IMR-90 (cell line): ENCODE results near the gene INTS14. TPM values are rescaled to one million over a fixed set of nuclear protein-coding genes. Genes with fewer than 3 reads are reported as not detected.

ENCODE experiments used
- ATAC-seq: fragments of 200-7000 bp; cut with Tn5 transposase; 2 replicates; pipeline ENCODE4 v1.9.1; 2020; ENCODE audit warnings: low read depth, mild to moderate bottlenecking, moderate library complexity
- BruUV-seq: library from RNA; stranded (reverse); fragments of 400-500 nt; replicated peaks from 2 replicates; lab custom pipeline; 2021; lab: Mats Ljungman, UMichigan
- CTCF ChIA-PET: fragments of 300-600 bp; formaldehyde crosslinking; extraction: SDS; loops from one replicate; lab custom pipeline; 2021; ENCODE audit warnings: antibody characterized with exemption; lab: Yijun Ruan, JAX
- POLR2A ChIA-PET: fragments of 300-600 bp; sonication (Branson Sonifier 250); formaldehyde crosslinking; loops from one replicate; lab custom pipeline; 2022; ENCODE audit warnings: antibody characterized with exemption; ENCODE audit not compliant: unreplicated experiment; lab: Charles Lee
- DNase-seq: peaks from one replicate; pipeline ENCODE4 v3.0.0; 2013
- H2AFZ ChIP-seq: replicated peaks from 2 replicates; pipeline ENCODE3; 2013; ENCODE audit warnings: low read length, mild to moderate bottlenecking; ENCODE audit not compliant: poor library complexity
- H2AK5ac ChIP-seq: 2 replicates; pipeline ENCODE4 v1.6.1; 2013; ENCODE audit warnings: low read depth, low read length, inconsistent platforms
- H2AK9ac ChIP-seq: replicated peaks from 2 replicates; pipeline ENCODE3; 2013; ENCODE audit warnings: mild to moderate bottlenecking, low read depth, low read length, moderate library complexity; ENCODE audit not compliant: poor library complexity
- H2BK120ac ChIP-seq: 2 replicates; pipeline ENCODE4 v1.6.1; 2013; ENCODE audit warnings: low read depth, low read length, inconsistent platforms
- H2BK15ac ChIP-seq: 3 replicates; pipeline ENCODE4 v1.6.1; 2013; ENCODE audit warnings: low read depth, low read length, inconsistent platforms
- H2BK20ac ChIP-seq: 2 replicates; pipeline ENCODE4 v1.6.1; 2013; ENCODE audit warnings: low read depth, mild to moderate bottlenecking, inconsistent platforms, low read length, moderate library complexity
- H2BK5ac ChIP-seq: 2 replicates; pipeline ENCODE4 v1.6.1; 2013; ENCODE audit warnings: mild to moderate bottlenecking, low read depth, low read length, inconsistent platforms; ENCODE audit not compliant: poor library complexity, severe bottlenecking
- H3K14ac ChIP-seq: replicated peaks from 2 replicates; pipeline ENCODE4 v1.6.1; 2013; ENCODE audit warnings: low read depth, low read length, inconsistent platforms
- H3K18ac ChIP-seq: 2 replicates; pipeline ENCODE4 v1.6.1; 2013; ENCODE audit warnings: low read depth, low read length, control low read depth
- H3K23ac ChIP-seq: 2 replicates; pipeline ENCODE4 v1.6.1; 2013; ENCODE audit warnings: low read depth, low read length, inconsistent platforms
- H3K27ac ChIP-seq: 2 replicates; pipeline ENCODE4 v1.5.1; 2013; ENCODE audit warnings: mild to moderate bottlenecking, control low read depth, low read length; ENCODE audit not compliant: insufficient read depth
- H3K27me3 ChIP-seq: 2 replicates; pipeline ENCODE4 v1.6.1; 2013; ENCODE audit warnings: low read length; ENCODE audit not compliant: control insufficient read depth, insufficient read depth
- H3K36me3 ChIP-seq: 2 replicates; pipeline ENCODE4 v1.6.1; 2013; ENCODE audit warnings: low read length, mixed read lengths; ENCODE audit not compliant: control insufficient read depth, insufficient read depth
- H3K4ac ChIP-seq: 2 replicates; pipeline ENCODE4 v1.6.1; 2013; ENCODE audit warnings: low read depth, low read length, inconsistent platforms
- H3K4me1 ChIP-seq: 2 replicates; pipeline ENCODE4 v1.6.1; 2013; ENCODE audit warnings: low read length, mixed read lengths; ENCODE audit not compliant: control insufficient read depth, insufficient read depth
- H3K4me2 ChIP-seq: 2 replicates; pipeline ENCODE4 v1.6.1; 2013; ENCODE audit warnings: low read depth, mild to moderate bottlenecking, control low read depth, low read length, moderate library complexity
- H3K4me3 ChIP-seq: 2 replicates; pipeline ENCODE4 v1.5.1; 2013; ENCODE audit warnings: low read depth, mild to moderate bottlenecking, control low read depth, low read length, moderate library complexity; ENCODE audit not compliant: insufficient read depth
- H3K56ac ChIP-seq: 2 replicates; pipeline ENCODE4 v1.6.1; 2013; ENCODE audit warnings: low read length, inconsistent platforms; ENCODE audit not compliant: insufficient read depth; ENCODE audit errors: extremely low read depth
- H3K79me1 ChIP-seq, 2 experiments: 2 replicates each; pipeline ENCODE4 v1.6.1; 2013; ENCODE audit warnings: low read length in 2 of 2, inconsistent platforms in 1 of 2, low read depth in 1 of 2
- H3K9ac ChIP-seq: 2 replicates; pipeline ENCODE4 v1.6.1; 2013; ENCODE audit warnings: low read depth, low read length, control low read depth
- H3K9me1 ChIP-seq: 2 replicates; pipeline ENCODE4 v1.6.1; 2013; ENCODE audit warnings: low read length, inconsistent platforms; ENCODE audit not compliant: insufficient read depth
- H3K9me3 ChIP-seq: 2 replicates; pipeline ENCODE4 v1.6.1; 2013; ENCODE audit warnings: low read length; ENCODE audit not compliant: control insufficient read depth, insufficient read depth
- H4K20me1 ChIP-seq: 2 replicates; pipeline ENCODE4 v1.6.1; 2013; ENCODE audit warnings: low read length, inconsistent platforms; ENCODE audit not compliant: insufficient read depth
- H4K5ac ChIP-seq: 2 replicates; pipeline ENCODE4 v1.6.1; 2013; ENCODE audit warnings: mild to moderate bottlenecking, low read depth, low read length, control low read depth
- H4K8ac ChIP-seq, 2 experiments: 2 replicates each; pipeline ENCODE4 v1.6.1; 2013; ENCODE audit warnings: low read depth in 2 of 2, low read length in 2 of 2, control low read depth in 1 of 2, inconsistent platforms in 1 of 2
- H4K91ac ChIP-seq: 2 replicates; pipeline ENCODE4 v1.6.1; 2013; ENCODE audit warnings: low read depth, low read length, inconsistent platforms; ENCODE audit not compliant: insufficient read depth
- BHLHE40 ChIP-seq: fragments of 150-350 bp; IDR thresholded peaks from 2 replicates; pipeline ENCODE4 v1.6.1; 2016; ENCODE audit warnings: mild to moderate bottlenecking, low read depth, low read length
- CEBPB ChIP-seq: IDR thresholded peaks from 2 replicates; pipeline ENCODE4 v1.6.1; 2012; ENCODE audit warnings: low read depth, low read length, improper control_type of control experiment
- CHD1 ChIP-seq: IDR thresholded peaks from 2 replicates; pipeline ENCODE4 v1.6.1; 2012; ENCODE audit warnings: low read depth, low read length, improper control_type of control experiment
- FOS ChIP-seq: fragments of 150-350 bp; IDR thresholded peaks from 2 replicates; pipeline ENCODE4 v1.6.1; 2016; ENCODE audit warnings: low read depth, low read length
- MAFK ChIP-seq: IDR thresholded peaks from 2 replicates; pipeline ENCODE4 v1.6.1; 2012; ENCODE audit warnings: low read depth, low read length, improper control_type of control experiment
- MAZ ChIP-seq: IDR thresholded peaks from 2 replicates; pipeline ENCODE4 v1.6.1; 2012; ENCODE audit warnings: low read depth, mild to moderate bottlenecking, low read length, improper control_type of control experiment, moderate library complexity, borderline replicate concordance
- MXI1 ChIP-seq: IDR thresholded peaks from 2 replicates; pipeline ENCODE4 v1.6.1; 2012; ENCODE audit warnings: low read depth, mild to moderate bottlenecking, low read length, moderate library complexity, borderline replicate concordance
- NFE2L2 ChIP-seq: fragments of 150-350 bp; IDR thresholded peaks from 2 replicates; pipeline ENCODE4 v1.6.1; 2016; ENCODE audit warnings: low read depth, mild to moderate bottlenecking, low read length
- POLR2A ChIP-seq: IDR thresholded peaks from 2 replicates; pipeline ENCODE4 v1.6.1; 2012; ENCODE audit warnings: mild to moderate bottlenecking, low read depth, low read length
- RAD21 ChIP-seq: IDR thresholded peaks from 2 replicates; pipeline ENCODE4 v1.6.1; 2012; ENCODE audit warnings: low read length, improper control_type of control experiment
- RCOR1 ChIP-seq: IDR thresholded peaks from 2 replicates; pipeline ENCODE4 v1.6.1; 2012; ENCODE audit warnings: mild to moderate bottlenecking, low read length, improper control_type of control experiment; ENCODE audit not compliant: insufficient replicate concordance
- RFX5 ChIP-seq: IDR thresholded peaks from 2 replicates; pipeline ENCODE4 v1.8.0; 2012; ENCODE audit warnings: low read depth, mild to moderate bottlenecking, low read length, moderate library complexity
- SMC3 ChIP-seq: fragments of 150-350 bp; IDR thresholded peaks from 2 replicates; pipeline ENCODE4 v1.6.1; 2016; ENCODE audit warnings: low read depth, mild to moderate bottlenecking, antibody characterized with exemption, low read length, moderate library complexity
- WGBS, 2 experiments: methylation state at CpG; one replicate each; pipeline versions ENCODE4 v1.1.5 to v1.1.7; 2013; ENCODE audit warnings: missing lambda C conversion rate in 2 of 2; ENCODE audit not compliant: insufficient read length in 1 of 2; ENCODE audit errors: extremely low coverage in 2 of 2; 5-methylcytosine and 5-hydroxymethylcytosine counted together
- dilution Hi-C: fragments of 300-500 bp; cut with HindIII; formaldehyde crosslinking; loops from one replicate; pipeline ENCODE4 v1.14.3; 2018; ENCODE audit warnings: low sequenced_read_pairs; ENCODE audit not compliant: unreplicated experiment
- in situ Hi-C: fragments of 300-500 bp; cut with MboI; formaldehyde crosslinking; loops from 3 replicates; pipeline ENCODE4 v1.14.3; 2019; ENCODE audit warnings: low sequenced_read_pairs, inconsistent platforms, mixed read lengths
- intact Hi-C: fragments of 100-400 bp; cut with micrococcal nuclease; formaldehyde crosslinking; loops from 2 replicates; pipeline ENCODE4 v1.10.0; 2022
- polyA plus RNA-seq, 3 experiments: library from polyadenylated mRNA; depleted of rRNA; stranded (reverse); fragments of >200 nt; gene quantifications; 2 replicates each; pipeline ENCODE4 v1.2.3, GENCODE V29; 2012; ENCODE audit warnings: low replicate concordance in 1 of 3
- total RNA-seq: library from RNA; depleted of rRNA; stranded (reverse); fragments of >200 nt; gene quantifications from 2 replicates; pipeline ENCODE4 v1.2.3, GENCODE V29; 2012
- TF ChIP-seq, protein P1 (sequence below): conservative IDR thresholded peaks from 2 replicates; pipeline ENCODE4 v1.5.1; 2012; ENCODE audit warnings: mild to moderate bottlenecking, low read depth, low read length, improper control_type of control experiment
- TF ChIP-seq, protein P2 (sequence below): fragments of 150-350 bp; IDR thresholded peaks from 2 replicates; pipeline ENCODE4 v1.6.1; 2016; ENCODE audit warnings: low read depth, mild to moderate bottlenecking, low read length, moderate library complexity, borderline replicate concordance
- TF ChIP-seq, protein P3 (sequence below): fragments of 150-350 bp; IDR thresholded peaks from 2 replicates; pipeline ENCODE4 v1.6.1; 2017; ENCODE audit warnings: mild to moderate bottlenecking, antibody characterized with exemption, low read length, low read depth

The INTS14 gene
- total and polyA plus RNA-seq, 2 of the 4 experiments (the other 2 are of a cell fraction), result 22.9 to 39.5 TPM

GRCh38 chr15:65569728-65570127 lies 41.2 kb downstream of the INTS14 start:
- Histone ChIP-seq H3K9ac (no peak overlapping the region), H3K9me3 (no peaks in the 10 kb centered on the region), H3K27me3 (no peaks in the 10 kb centered on the region), H3K18ac (no peak overlapping the region), H2BK120ac (no peak overlapping the region), H4K91ac (no peak overlapping the region), H2AK9ac (no peak overlapping the region), H2AFZ (no peak overlapping the region), H2BK20ac (no peak overlapping the region), H4K5ac (no peak overlapping the region), H3K4me2 (no peak overlapping the region), H3K27ac (no peak overlapping the region), H3K36me3 (peaks cover 38% of the 10 kb centered on the region), H3K14ac (no peak overlapping the region), H2BK15ac (no peak overlapping the region), H3K4me1 (no peaks in the 10 kb centered on the region), H2AK5ac (no peak overlapping the region), H2BK5ac (no peak overlapping the region), H4K20me1 (no peaks in the 10 kb centered on the region), H3K4ac (no peak overlapping the region), H3K56ac (no peak overlapping the region), H3K4me3 (no peak overlapping the region), H3K23ac (no peak overlapping the region), H3K9me1 (no peaks in the 10 kb centered on the region; the same call in 1 of the 2 replicates), H3K79me1 (no peaks in the 10 kb centered on the region), H4K8ac (no peak overlapping the region)
- WGBS, 2 experiments, result no CpG with 5 or more reads among the region's 3 CpGs
- intact Hi-C loops, result no loop called here
- no TSS peak for BruUV-seq
- no peak for TF ChIP-seq MAZ
- TF ChIP-seq POLR2A, result no peak
- no peak for TF ChIP-seq FOS
- TF ChIP-seq RFX5, result no peak
- TF ChIP-seq SMC3, result no peak
- no peak for TF ChIP-seq CHD1
- no peak for TF ChIP-seq MXI1
- TF ChIP-seq RAD21, result no peak
- TF ChIP-seq, protein P1, sequence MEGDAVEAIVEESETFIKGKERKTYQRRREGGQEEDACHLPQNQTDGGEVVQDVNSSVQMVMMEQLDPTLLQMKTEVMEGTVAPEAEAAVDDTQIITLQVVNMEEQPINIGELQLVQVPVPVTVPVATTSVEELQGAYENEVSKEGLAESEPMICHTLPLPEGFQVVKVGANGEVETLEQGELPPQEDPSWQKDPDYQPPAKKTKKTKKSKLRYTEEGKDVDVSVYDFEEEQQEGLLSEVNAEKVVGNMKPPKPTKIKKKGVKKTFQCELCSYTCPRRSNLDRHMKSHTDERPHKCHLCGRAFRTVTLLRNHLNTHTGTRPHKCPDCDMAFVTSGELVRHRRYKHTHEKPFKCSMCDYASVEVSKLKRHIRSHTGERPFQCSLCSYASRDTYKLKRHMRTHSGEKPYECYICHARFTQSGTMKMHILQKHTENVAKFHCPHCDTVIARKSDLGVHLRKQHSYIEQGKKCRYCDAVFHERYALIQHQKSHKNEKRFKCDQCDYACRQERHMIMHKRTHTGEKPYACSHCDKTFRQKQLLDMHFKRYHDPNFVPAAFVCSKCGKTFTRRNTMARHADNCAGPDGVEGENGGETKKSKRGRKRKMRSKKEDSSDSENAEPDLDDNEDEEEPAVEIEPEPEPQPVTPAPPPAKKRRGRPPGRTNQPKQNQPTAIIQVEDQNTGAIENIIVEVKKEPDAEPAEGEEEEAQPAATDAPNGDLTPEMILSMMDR, result no peak
- TF ChIP-seq CEBPB, result no peak
- no peak for TF ChIP-seq NFE2L2
- no peak for TF ChIP-seq BHLHE40
- no peak for TF ChIP-seq MAFK
- TF ChIP-seq, protein P2, sequence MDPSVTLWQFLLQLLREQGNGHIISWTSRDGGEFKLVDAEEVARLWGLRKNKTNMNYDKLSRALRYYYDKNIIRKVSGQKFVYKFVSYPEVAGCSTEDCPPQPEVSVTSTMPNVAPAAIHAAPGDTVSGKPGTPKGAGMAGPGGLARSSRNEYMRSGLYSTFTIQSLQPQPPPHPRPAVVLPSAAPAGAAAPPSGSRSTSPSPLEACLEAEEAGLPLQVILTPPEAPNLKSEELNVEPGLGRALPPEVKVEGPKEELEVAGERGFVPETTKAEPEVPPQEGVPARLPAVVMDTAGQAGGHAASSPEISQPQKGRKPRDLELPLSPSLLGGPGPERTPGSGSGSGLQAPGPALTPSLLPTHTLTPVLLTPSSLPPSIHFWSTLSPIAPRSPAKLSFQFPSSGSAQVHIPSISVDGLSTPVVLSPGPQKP, result no peak
- TF ChIP-seq RCOR1, result no peak
- TF ChIP-seq, protein P3, sequence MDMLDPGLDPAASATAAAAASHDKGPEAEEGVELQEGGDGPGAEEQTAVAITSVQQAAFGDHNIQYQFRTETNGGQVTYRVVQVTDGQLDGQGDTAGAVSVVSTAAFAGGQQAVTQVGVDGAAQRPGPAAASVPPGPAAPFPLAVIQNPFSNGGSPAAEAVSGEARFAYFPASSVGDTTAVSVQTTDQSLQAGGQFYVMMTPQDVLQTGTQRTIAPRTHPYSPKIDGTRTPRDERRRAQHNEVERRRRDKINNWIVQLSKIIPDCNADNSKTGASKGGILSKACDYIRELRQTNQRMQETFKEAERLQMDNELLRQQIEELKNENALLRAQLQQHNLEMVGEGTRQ, result no peak
- CTCF ChIA-PET, result no interaction called here
- dilution Hi-C loops, result no loop called here
- no peak for DNase-seq
- ATAC-seq, result no peak
- in situ Hi-C loops, result no loop called here
- POLR2A ChIA-PET, result no interaction called here
